Esophagus muscularis mucosa (tissue), 4 donors: ENCODE results near the gene BAAT.

Experiments used
- CTCF ChIP-seq, 3 experiments: fragments of 200-600 bp in 2 of 3; fragments of 450-650 bp in 1 of 3; sonication (generic) in 2 of 3; IDR thresholded peaks; one replicate each; pipeline ENCODE4 v1.5.1; 2017 to 2019; ENCODE audit warnings: antibody characterized with exemption in 3 of 3, mild to moderate bottlenecking in 2 of 3, moderate library complexity in 1 of 3
- EP300 ChIP-seq: sonication (generic); formaldehyde crosslinking; IDR thresholded peaks from one replicate; pipeline ENCODE4 v1.6.1; 2017; ENCODE audit warnings: antibody characterized with exemption
- POLR2A ChIP-seq: fragments of 450-650 bp; IDR thresholded peaks from one replicate; pipeline ENCODE4 v1.6.1; 2017; ENCODE audit warnings: antibody characterized with exemption, moderate library complexity, mild to moderate bottlenecking, low read depth
- POLR2AphosphoS5 ChIP-seq, 2 donors: sonication (generic); formaldehyde crosslinking; IDR thresholded peaks; one replicate each; pipeline ENCODE4 v1.6.1; 2017; ENCODE audit warnings: antibody characterized with exemption in 2 of 2

GRCh38 chr9:101326035-101326434 is 58.8 kb downstream of the BAAT start:
- TF ChIP-seq CTCF (IDR thresholded peaks at IDR 0.05) (no peak), POLR2A (no peak), POLR2AphosphoS5 (IDR thresholded peaks at IDR 0.05) (no peak), EP300 (no peak)
